Measurements from ENCODE around the gene EMP2.
"Not testable (repeated sequence)": the region's sequence is repeated elsewhere in the genome, so short reads cannot be mapped to it uniquely, and the experiment has no call there.

The EMP2 gene

GRCh38 chr16:10559792-10560191 is 20.6 kb downstream of the EMP2 start:
- not testable (repeated sequence) for H3K27ac ChIP-seq (ENCODE audit: low read depth, low read length); H3K27me3 ChIP-seq (ENCODE audit: control insufficient read depth, insufficient read depth, low read length); H3K9ac ChIP-seq (ENCODE audit: low read depth, low read length)

DNA sequence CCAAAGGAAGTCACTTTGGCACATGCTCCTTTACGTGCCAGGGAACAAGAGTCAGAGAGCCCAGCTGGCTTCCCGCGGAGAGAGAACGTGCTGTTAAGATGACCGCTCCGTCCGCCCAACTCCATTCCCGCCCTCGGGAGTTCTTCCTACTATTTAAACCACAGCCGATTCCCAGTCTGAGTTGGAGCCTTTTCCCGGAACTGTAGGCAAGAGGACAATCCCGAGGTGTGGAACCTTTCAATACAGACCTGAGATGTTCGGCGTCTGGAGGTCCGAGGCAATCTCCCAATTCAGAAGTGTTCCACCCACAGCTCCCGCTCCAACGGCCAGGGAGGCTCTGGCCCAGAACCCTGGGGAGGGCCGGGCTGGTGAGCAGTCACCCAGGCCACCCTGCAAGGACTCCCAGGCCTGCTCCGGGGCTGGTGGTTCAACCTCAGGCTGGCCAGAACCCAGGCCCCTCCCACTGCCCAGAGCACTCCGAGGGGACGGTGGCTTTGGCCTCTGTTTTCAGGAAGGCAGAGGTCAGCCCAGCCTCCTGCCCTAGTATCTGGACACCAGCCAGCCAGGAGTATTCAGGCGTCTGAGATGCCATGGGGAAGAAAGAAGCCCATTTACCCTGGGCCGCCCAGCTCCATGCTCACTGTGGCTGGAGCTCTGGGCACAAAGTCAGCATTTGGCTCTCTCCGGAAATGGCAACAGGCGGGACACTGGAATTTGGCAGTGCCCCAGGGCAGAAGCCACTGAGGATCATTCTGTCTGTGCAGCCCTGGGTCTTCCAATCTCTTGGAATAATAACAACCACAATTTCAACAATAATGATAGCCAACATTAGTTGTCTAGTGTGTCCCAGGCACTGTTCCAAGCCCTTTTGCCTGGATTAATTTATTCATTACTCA is 21.4 kb downstream of the EMP2 start:
- no peak overlapping the region for H3K27ac ChIP-seq (ENCODE audit: low read depth, low read length)

More at GRCh38 chr16:10559792-10560191, 20.6 kb downstream of the EMP2 start:
- not testable (repeated sequence) for H3K4me3 ChIP-seq (ENCODE audit: low read depth, low read length); H3K4me1 ChIP-seq (ENCODE audit: control insufficient read depth, insufficient read depth, low read length); H3K9me3 ChIP-seq (ENCODE audit: control insufficient read depth, insufficient read depth, low read length); H3K36me3 ChIP-seq (ENCODE audit: control insufficient read depth, insufficient read depth, low read length)

GRCh38 chr16:10558305-10558704 is 22.1 kb downstream of the EMP2 start:
- Histone ChIP-seq H3K36me3 (ENCODE audit: control insufficient read depth, insufficient read depth, low read length) (no peaks in the 10 kb centered on the region), H3K9me3 (ENCODE audit: control insufficient read depth, insufficient read depth, low read length) (no peaks in the 10 kb centered on the region), H3K27ac (ENCODE audit: low read depth, low read length) (no peak overlapping the region), H3K27me3 (ENCODE audit: control insufficient read depth, insufficient read depth, low read length) (no peaks in the 10 kb centered on the region), H3K4me3 (ENCODE audit: low read depth, low read length) (no peak overlapping the region), H3K4me1 (ENCODE audit: control insufficient read depth, insufficient read depth, low read length) (no peaks in the 10 kb centered on the region), H3K9ac (ENCODE audit: low read depth, low read length) (no peak overlapping the region)

More for the DNA sequence above, 21.4 kb downstream of the EMP2 start:
- Histone ChIP-seq H3K9ac (ENCODE audit: low read depth, low read length) (no peak overlapping the region), H3K36me3 (ENCODE audit: control insufficient read depth, insufficient read depth, low read length) (no peaks in the 10 kb centered on the region), H3K27me3 (ENCODE audit: control insufficient read depth, insufficient read depth, low read length) (no peaks in the 10 kb centered on the region), H3K4me1 (ENCODE audit: control insufficient read depth, insufficient read depth, low read length) (no peaks in the 10 kb centered on the region), H3K9me3 (ENCODE audit: control insufficient read depth, insufficient read depth, low read length) (peaks cover 5% of the 10 kb centered on the region; the same call in 1 of the 2 replicates), H3K4me3 (ENCODE audit: low read depth, low read length) (no peak overlapping the region)

DNA sequence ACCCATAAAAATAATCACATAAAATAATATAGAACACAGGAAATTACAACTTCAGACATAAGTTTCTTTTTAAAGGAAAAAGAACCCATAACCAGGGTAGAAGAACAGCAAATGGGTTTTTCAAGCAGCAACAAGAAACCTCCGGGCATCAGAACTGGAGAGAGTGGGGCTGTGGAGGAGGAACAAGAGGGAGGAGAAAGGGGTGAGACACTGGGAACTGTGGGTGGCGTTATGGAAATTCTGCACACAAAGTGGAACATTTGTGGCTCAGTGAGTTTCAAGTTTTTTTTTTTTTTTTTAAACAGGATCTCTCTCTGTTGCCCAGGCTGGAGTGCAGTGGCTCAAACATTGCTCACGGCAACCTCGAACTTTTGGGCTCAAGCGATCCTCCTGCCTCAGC is 22.6 kb downstream of the EMP2 start:
- no peaks in the 10 kb centered on the region for H3K9me3 ChIP-seq (ENCODE audit: control insufficient read depth, insufficient read depth, low read length)

GRCh38 chr16:10556236-10556635 is 24.2 kb downstream of the EMP2 start:
- no peak overlapping the region for H3K27ac ChIP-seq (ENCODE audit: low read depth, low read length)
- H3K27me3 ChIP-seq (ENCODE audit: control insufficient read depth, insufficient read depth, low read length), result no peaks in the 10 kb centered on the region
- no peaks in the 10 kb centered on the region for H3K4me1 ChIP-seq (ENCODE audit: control insufficient read depth, insufficient read depth, low read length)
- H3K9ac ChIP-seq (ENCODE audit: low read depth, low read length), result no peak overlapping the region
- H3K36me3 ChIP-seq (ENCODE audit: control insufficient read depth, insufficient read depth, low read length), result no peaks in the 10 kb centered on the region
- H3K4me3 ChIP-seq (ENCODE audit: low read depth, low read length), result no peak overlapping the region
- no peaks in the 10 kb centered on the region for H3K9me3 ChIP-seq (ENCODE audit: control insufficient read depth, insufficient read depth, low read length)

More for the DNA sequence above, 22.6 kb downstream of the EMP2 start:
- Histone ChIP-seq H3K36me3 (ENCODE audit: control insufficient read depth, insufficient read depth, low read length) (no peaks in the 10 kb centered on the region), H3K27me3 (ENCODE audit: control insufficient read depth, insufficient read depth, low read length) (no peaks in the 10 kb centered on the region), H3K4me3 (ENCODE audit: low read depth, low read length) (no peak overlapping the region), H3K9ac (ENCODE audit: low read depth, low read length) (no peak overlapping the region), H3K27ac (ENCODE audit: low read depth, low read length) (no peak overlapping the region), H3K4me1 (ENCODE audit: control insufficient read depth, insufficient read depth, low read length) (no peaks in the 10 kb centered on the region)

DNA sequence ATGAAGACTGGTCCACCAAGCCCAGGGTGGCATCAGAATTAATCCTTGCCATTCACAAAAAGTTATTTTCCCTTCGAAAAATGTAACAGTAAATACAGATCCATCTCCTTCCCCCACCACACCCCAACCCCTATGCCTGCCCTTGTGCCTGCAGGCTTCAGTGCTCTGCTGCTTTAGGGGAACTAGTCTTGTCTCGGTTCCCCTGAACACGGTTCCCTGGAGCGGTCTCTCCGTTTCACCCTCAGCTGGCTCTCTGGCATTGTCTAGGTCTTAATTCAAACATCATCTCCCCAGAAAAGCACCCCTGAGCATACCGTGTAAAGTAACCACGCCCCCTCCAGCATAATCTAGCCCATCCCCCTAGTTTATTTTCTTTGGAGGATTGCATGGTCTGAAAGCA is 25.8 kb downstream of the EMP2 start:
- Histone ChIP-seq H3K4me3 (ENCODE audit: low read depth, low read length) (no peak overlapping the region), H3K9ac (ENCODE audit: low read depth, low read length) (no peak overlapping the region), H3K27ac (ENCODE audit: low read depth, low read length) (no peak overlapping the region), H3K36me3 (ENCODE audit: control insufficient read depth, insufficient read depth, low read length) (no peaks in the 10 kb centered on the region), H3K27me3 (ENCODE audit: control insufficient read depth, insufficient read depth, low read length) (no peaks in the 10 kb centered on the region), H3K4me1 (ENCODE audit: control insufficient read depth, insufficient read depth, low read length) (no peaks in the 10 kb centered on the region), H3K9me3 (ENCODE audit: control insufficient read depth, insufficient read depth, low read length) (no peaks in the 10 kb centered on the region)

GRCh38 chr16:10552998-10553491 is 27.4 kb downstream of the EMP2 start:
- Histone ChIP-seq H3K4me3 (ENCODE audit: low read depth, low read length) (no peak overlapping the region), H3K9me3 (ENCODE audit: control insufficient read depth, insufficient read depth, low read length) (no peaks in the 10 kb centered on the region)

GRCh38 chr16:10552281-10552680 is 28.1 kb downstream of the EMP2 start:
- H3K4me3 ChIP-seq (ENCODE audit: low read depth, low read length), result no peak overlapping the region
- no peaks in the 10 kb centered on the region for H3K4me1 ChIP-seq (ENCODE audit: control insufficient read depth, insufficient read depth, low read length)
- no peaks in the 10 kb centered on the region for H3K9me3 ChIP-seq (ENCODE audit: control insufficient read depth, insufficient read depth, low read length)
- H3K27ac ChIP-seq (ENCODE audit: low read depth, low read length), result no peak overlapping the region
- H3K9ac ChIP-seq (ENCODE audit: low read depth, low read length), result no peak overlapping the region
- no peaks in the 10 kb centered on the region for H3K27me3 ChIP-seq (ENCODE audit: control insufficient read depth, insufficient read depth, low read length)
- H3K36me3 ChIP-seq (ENCODE audit: control insufficient read depth, insufficient read depth, low read length), result 0 out of 2 replicates have a peak, but pooled peaks cover under 1% of the 10 kb centered on the region

More at GRCh38 chr16:10552998-10553491, 27.4 kb downstream of the EMP2 start:
- H3K9ac ChIP-seq (ENCODE audit: low read depth, low read length), result no peak overlapping the region
- H3K27me3 ChIP-seq (ENCODE audit: control insufficient read depth, insufficient read depth, low read length), result no peaks in the 10 kb centered on the region
- no peaks in the 10 kb centered on the region for H3K36me3 ChIP-seq (ENCODE audit: control insufficient read depth, insufficient read depth, low read length)
- H3K4me1 ChIP-seq (ENCODE audit: control insufficient read depth, insufficient read depth, low read length), result no peaks in the 10 kb centered on the region
- no peak overlapping the region for H3K27ac ChIP-seq (ENCODE audit: low read depth, low read length)

- Histone ChIP-seq H3K4me3 (ENCODE audit: low read depth, low read length) (no peak overlapping the region), H3K27ac (ENCODE audit: low read depth, low read length) (no peak overlapping the region), H3K4me1 (ENCODE audit: control insufficient read depth, insufficient read depth, low read length) (no peaks in the 10 kb centered on the region), H3K9me3 (ENCODE audit: control insufficient read depth, insufficient read depth, low read length) (no peaks in the 10 kb centered on the region), H3K36me3 (ENCODE audit: control insufficient read depth, insufficient read depth, low read length) (0 out of 2 replicates have a peak, but pooled peaks cover 5% of the 10 kb centered on the region), H3K27me3 (ENCODE audit: control insufficient read depth, insufficient read depth, low read length) (no peaks in the 10 kb centered on the region), H3K9ac (ENCODE audit: low read depth, low read length) (no peak overlapping the region)
Measured at GRCh38 chr16:10551881-10552280, 28.5 kb downstream of the EMP2 start.

DNA sequence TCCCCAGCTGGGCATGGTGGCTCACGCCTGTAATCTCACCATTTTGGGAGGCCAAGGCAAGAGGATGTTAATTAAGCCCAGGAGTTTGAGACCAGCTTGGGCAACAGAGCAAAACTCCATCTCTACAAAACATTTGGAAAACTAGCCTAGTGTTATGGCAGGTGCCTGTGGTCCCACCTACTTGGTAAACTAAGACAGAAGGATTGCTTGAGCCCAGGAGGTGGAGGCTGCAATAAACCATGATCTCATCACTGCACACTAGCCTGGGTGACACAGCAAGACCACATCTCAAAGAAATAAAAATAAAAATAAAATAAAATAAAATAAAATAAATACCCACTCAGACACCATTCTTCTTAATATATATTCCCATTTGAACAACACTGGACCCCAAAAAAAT is 32.0 kb downstream of the EMP2 start:
- Histone ChIP-seq H3K4me1 (ENCODE audit: control insufficient read depth, insufficient read depth, low read length) (no peaks in the 10 kb centered on the region), H3K27ac (ENCODE audit: low read depth, low read length) (no peak overlapping the region), H3K36me3 (ENCODE audit: control insufficient read depth, insufficient read depth, low read length) (peaks cover 9% of the 10 kb centered on the region; the same call in 1 of the 2 replicates), H3K4me3 (ENCODE audit: low read depth, low read length) (no peak overlapping the region), H3K9me3 (ENCODE audit: control insufficient read depth, insufficient read depth, low read length) (no peaks in the 10 kb centered on the region), H3K9ac (ENCODE audit: low read depth, low read length) (no peak overlapping the region), H3K27me3 (ENCODE audit: control insufficient read depth, insufficient read depth, low read length) (no peaks in the 10 kb centered on the region)

GRCh38 chr16:10547708-10548107 is 32.7 kb downstream of the EMP2 start:
- no peaks in the 10 kb centered on the region for H3K4me1 ChIP-seq (ENCODE audit: control insufficient read depth, insufficient read depth, low read length)
- H3K4me3 ChIP-seq (ENCODE audit: low read depth, low read length), result no peak overlapping the region
- no peaks in the 10 kb centered on the region for H3K9me3 ChIP-seq (ENCODE audit: control insufficient read depth, insufficient read depth, low read length)
- peaks cover 13% of the 10 kb centered on the region for H3K36me3 ChIP-seq (ENCODE audit: control insufficient read depth, insufficient read depth, low read length)
- no peaks in the 10 kb centered on the region for H3K27me3 ChIP-seq (ENCODE audit: control insufficient read depth, insufficient read depth, low read length)
- no peak overlapping the region for H3K27ac ChIP-seq (ENCODE audit: low read depth, low read length)
- H3K9ac ChIP-seq (ENCODE audit: low read depth, low read length), result no peak overlapping the region
